C4-2B (cell line): ENCODE results near the gene EIF2B2.
"Not testable (repeated sequence)": the region's sequence is repeated elsewhere in the genome, so short reads cannot be mapped to it uniquely, and the experiment has no call there.

Source experiments
- H3K27ac ChIP-seq: fragments of 450-650 bp; 2 replicates; pipeline ENCODE4 v1.5.1; 2017
- ZFX ChIP-seq: fragments of 450-650 bp; IDR thresholded peaks from 2 replicates; pipeline ENCODE4 v1.6.1; 2017
- TF ChIP-seq, protein P1 (sequence below): fragments of 450-650 bp; conservative IDR thresholded peaks from 2 replicates; pipeline ENCODE4 v1.5.1; 2017; ENCODE audit warnings: mild to moderate bottlenecking

Gene EIF2B2

GRCh38 chr14:74983343-74983742 is 19.4 kb upstream of the EIF2B2 start:
- no peak for TF ChIP-seq ZFX
- TF ChIP-seq, protein P1, sequence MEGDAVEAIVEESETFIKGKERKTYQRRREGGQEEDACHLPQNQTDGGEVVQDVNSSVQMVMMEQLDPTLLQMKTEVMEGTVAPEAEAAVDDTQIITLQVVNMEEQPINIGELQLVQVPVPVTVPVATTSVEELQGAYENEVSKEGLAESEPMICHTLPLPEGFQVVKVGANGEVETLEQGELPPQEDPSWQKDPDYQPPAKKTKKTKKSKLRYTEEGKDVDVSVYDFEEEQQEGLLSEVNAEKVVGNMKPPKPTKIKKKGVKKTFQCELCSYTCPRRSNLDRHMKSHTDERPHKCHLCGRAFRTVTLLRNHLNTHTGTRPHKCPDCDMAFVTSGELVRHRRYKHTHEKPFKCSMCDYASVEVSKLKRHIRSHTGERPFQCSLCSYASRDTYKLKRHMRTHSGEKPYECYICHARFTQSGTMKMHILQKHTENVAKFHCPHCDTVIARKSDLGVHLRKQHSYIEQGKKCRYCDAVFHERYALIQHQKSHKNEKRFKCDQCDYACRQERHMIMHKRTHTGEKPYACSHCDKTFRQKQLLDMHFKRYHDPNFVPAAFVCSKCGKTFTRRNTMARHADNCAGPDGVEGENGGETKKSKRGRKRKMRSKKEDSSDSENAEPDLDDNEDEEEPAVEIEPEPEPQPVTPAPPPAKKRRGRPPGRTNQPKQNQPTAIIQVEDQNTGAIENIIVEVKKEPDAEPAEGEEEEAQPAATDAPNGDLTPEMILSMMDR = no peak

GRCh38 chr14:74984236-74985027 is 18.3 kb upstream of the EIF2B2 start:
- no peak overlapping the region for H3K27ac ChIP-seq
- TF ChIP-seq ZFX = no peak

More at GRCh38 chr14:74983343-74983742, 19.4 kb upstream of the EIF2B2 start:
- no peak overlapping the region for H3K27ac ChIP-seq

DNA sequence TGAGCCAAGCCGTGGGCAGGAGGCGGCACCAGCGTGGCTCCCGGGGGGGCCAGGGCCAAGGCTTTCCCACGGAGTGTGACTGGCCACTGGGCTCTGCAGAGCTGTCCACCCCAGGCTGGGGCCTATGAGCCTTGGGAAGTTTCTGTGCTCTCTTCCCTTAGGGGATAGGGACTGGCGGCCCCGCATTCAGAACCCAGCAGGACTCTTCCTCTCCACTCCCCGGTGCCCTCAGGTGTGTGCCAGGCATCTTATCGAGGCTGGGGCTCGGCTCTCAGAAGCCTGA is 17.8 kb upstream of the EIF2B2 start:
- TF ChIP-seq, protein P1 = no peak
- TF ChIP-seq ZFX = no peak
- no peak overlapping the region for H3K27ac ChIP-seq

DNA sequence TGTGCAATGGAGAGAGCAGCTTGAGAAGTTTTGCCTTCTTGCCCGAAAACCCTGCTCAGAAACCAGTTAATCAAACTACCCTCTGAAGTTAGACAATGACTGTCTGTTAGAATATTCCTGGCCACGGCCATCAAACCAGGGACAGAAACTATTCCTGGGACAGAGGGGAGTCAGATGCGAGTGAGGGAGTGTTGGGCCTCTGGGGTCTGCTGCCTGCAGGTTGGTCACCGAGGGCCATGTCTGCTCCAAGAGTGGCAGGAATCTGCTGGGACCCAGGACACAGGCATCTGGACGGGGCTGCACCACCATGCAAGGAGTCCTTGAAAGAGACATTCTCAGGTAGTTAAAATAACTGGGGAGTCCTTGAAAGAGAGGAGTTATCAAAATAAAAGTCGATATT is 16.9 kb upstream of the EIF2B2 start:
- TF ChIP-seq, protein P1 = no peak
- no peak for TF ChIP-seq ZFX
- H3K27ac ChIP-seq = no peak overlapping the region

DNA sequence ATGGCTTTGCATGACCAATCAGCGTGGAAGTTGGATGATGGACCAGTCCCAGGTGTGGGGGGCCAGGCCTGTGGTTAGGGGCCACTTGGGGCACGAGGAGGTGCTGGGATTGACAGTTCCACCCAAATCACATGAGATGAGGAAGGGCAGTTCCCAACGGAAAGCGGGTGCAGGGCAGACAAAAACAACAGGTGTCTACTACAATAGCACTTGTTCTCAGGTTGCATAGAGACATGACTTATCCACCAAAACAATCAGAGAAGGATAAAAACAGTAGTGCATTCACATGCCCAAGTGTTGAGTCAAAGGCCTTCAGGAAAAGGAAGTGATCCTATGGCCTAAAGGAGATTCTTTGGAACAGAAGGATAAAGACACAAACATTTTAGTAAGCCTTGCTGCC is 14.6 kb upstream of the EIF2B2 start:
- H3K27ac ChIP-seq = no peak overlapping the region
- TF ChIP-seq, protein P1 = no peak

- H3K27ac ChIP-seq = no peak overlapping the region
- TF ChIP-seq, protein P1 = no peak
- TF ChIP-seq ZFX = no peak
Measured at GRCh38 chr14:74988993-74989392, 13.7 kb upstream of the EIF2B2 start.

- not testable (repeated sequence) for H3K27ac ChIP-seq
Measured at GRCh38 chr14:74994182-74994581, 8.5 kb upstream of the EIF2B2 start.

- not testable (repeated sequence) for H3K27ac ChIP-seq
Measured at GRCh38 chr14:74995781-74996180, 6.9 kb upstream of the EIF2B2 start.

DNA sequence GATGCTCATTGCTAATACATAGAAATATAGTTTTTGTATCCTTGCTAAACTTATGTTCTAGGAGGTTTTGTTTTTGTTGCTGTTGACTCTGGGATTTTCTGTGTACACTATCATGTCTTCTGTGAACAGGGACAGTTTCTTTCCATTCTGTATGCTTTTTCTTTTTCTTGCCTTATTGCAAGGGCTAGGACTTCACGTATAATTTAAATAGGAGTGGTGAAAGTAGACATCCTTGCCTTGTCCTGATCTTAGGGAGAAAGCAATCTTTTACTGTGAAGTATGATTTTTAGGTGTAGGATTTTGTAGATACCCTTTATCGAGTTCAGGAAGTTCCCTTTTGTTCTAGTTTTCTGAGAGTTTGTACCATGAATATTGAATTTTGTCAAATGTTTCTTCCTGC is 1.5 kb upstream of the EIF2B2 start:
- H3K27ac ChIP-seq = no peak overlapping the region
- no peak for TF ChIP-seq ZFX
- TF ChIP-seq, protein P1 = no peak
